Stimulated activated CD4-positive, alpha-beta T cell treated with anti-CD3 and anti-CD28 coated beads, Interleukin-15, amount 100 ng/mL, for 48 hours (primary cell): ENCODE results near the gene CCDC13.

Source experiments
- DNase-seq, 2 donors: peaks; one replicate each; pipeline ENCODE4 v3.0.0-alpha.2; 2020; ENCODE audit warnings: low read depth in 2 of 2

The CCDC13 gene

GRCh38 chr3:42733501-42734262 lies 39.4 kb downstream of the CCDC13 start:
- no peak for DNase-seq

- DNase-seq = no peak
These were observed 40.1 kb downstream of the CCDC13 start for GRCh38 chr3:42732829-42733459.

GRCh38 chr3:42732196-42732828 lies 40.7 kb downstream of the CCDC13 start:
- DNase-seq = no peak

GRCh38 chr3:42731476-42732195 lies 41.4 kb downstream of the CCDC13 start:
- no peak for DNase-seq

DNA sequence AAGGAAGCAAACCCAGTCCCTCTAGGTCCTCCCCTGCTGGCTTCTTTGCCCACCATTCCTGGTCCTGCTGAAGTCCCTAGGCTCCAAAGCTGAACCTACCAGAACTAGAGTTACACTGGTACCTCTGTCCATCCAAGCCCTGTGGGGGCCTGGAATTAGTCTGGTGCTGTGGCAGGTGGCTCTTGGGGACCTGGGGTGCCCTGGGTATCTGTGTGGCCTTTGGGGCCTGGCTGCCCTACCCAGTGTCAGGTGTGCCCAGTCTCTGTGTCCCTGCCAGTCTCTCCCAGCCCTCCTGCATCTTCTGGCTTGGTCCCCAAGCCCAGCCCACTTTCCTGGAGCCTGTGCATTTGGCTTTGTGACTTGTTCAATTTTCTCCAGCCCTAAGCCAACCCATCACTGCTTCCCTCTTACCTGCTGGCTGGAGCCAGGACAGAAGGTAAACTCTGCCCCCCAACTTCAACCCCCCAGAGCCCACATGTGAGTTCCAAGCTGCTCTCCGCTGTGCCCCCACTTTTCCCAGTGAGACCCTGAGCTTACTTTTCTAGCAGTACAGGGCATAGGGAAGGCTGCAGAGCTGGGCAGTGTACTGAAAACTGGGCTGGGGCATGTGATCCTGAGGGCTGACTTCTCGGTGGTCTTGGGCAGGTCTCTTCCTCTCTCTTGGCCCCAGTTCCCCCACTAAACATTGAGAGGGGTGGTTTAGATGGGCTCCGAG lies 42.2 kb downstream of the CCDC13 start:
- no peak for DNase-seq

GRCh38 chr3:42730294-42730693 lies 42.8 kb downstream of the CCDC13 start:
- DNase-seq = no peak

- no peak for DNase-seq
These were observed 43.5 kb downstream of the CCDC13 start for GRCh38 chr3:42729404-42730145.

DNA sequence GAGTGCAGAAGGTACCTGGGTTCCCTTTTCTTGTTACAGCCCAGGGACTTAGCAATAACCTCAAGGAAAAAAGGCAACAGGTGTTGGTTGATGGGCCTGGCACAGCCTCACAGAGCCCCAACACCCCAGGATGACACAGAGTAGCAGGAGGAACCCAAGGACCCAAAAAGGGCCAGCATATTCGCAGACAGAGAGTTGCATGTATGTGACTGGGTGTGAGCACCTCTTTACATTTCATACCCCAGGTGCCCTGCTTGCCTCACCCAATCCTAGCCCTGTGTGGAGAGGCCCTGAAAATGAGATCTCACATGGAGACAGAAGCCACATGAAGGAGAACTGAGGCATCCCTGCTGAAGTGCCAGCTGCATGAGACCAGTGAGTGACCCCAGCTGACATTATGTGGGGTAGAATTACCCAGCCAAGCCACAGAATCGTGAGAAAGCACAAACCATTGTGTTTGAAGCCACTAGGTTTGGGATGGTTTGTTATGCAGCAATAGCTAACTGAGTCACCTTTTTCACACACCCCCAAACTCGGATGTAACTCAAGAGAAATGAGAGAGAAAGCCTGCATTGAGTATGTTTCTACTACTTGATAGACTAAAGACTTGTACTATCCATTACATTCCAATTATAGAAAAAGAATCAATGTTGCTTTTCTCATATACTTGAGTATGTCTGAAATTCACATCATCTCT lies 44.2 kb downstream of the CCDC13 start:
- DNase-seq = no peak

DNA sequence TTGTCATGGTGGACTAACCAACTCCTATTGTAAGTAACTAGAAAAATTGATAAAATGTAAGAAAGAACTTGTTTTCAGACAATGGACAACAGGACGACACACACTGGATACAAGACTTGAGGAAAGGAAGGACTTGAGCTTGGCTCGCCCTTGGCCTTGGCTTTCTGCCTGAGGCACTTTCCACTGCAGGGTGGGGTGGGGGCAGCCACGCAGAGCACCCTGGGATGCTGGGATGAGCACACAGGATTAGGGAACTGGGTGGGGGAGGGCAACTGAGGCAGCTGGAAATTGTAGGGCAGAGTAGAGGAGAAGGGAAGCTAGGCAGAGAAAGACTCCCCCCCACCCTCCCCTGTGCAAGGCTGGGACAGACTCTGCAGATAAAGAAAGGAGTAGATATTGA lies 45.0 kb downstream of the CCDC13 start:
- no peak for DNase-seq

- no peak for DNase-seq
These were observed 47.6 kb downstream of the CCDC13 start for GRCh38 chr3:42725454-42725853.

DNA sequence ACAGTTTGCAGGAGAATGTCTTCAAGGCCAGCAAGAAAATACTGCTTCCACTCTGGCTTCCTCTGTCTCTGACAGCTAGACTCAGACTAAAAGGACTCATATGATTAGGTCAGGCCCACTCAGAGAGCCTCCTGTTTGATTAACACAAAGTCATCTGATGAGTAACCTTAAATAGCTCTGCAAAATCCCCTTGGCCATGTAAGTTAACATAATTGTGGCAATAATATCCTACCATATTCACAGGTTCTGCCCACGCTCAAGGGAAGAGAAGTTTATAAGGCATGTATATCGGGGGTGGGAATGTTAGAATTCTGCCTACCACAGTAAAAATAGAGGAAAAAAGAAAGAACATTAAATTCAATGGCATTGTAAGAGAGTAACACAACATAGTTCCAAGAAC lies 49.8 kb downstream of the CCDC13 start:
- no peak for DNase-seq
